OCI-LY1 (cell line): ENCODE data around the gene VMAC.

ENCODE experiments used
- H2AFZ ChIP-seq: fragments of 200-600 bp; sonication (generic), shearing (Covaris generic); 2 replicates; pipeline ENCODE4 v1.6.0; 2014; ENCODE audit warnings: antibody characterized with exemption, mild to moderate bottlenecking, low read length
- H3F3A ChIP-seq: fragments of 200-600 bp; sonication (generic), shearing (Covaris generic); 2 replicates; pipeline ENCODE4 v1.6.0; 2014; ENCODE audit warnings: mild to moderate bottlenecking, antibody characterized with exemption, low read length, moderate library complexity; ENCODE audit not compliant: insufficient read depth
- H3K27ac ChIP-seq: fragments of 200-600 bp; sonication (generic); 2 replicates; pipeline ENCODE4 v1.5.1; 2014; ENCODE audit warnings: low read length, mixed run types, mild to moderate bottlenecking, low read depth; ENCODE audit not compliant: poor library complexity, severe bottlenecking
- H3K27me3 ChIP-seq: fragments of 200-600 bp; sonication (generic); 2 replicates; pipeline ENCODE4 v1.6.0; 2014; ENCODE audit warnings: antibody characterized with exemption, mild to moderate bottlenecking, low read length, moderate library complexity; ENCODE audit not compliant: insufficient read depth
- H3K36me3 ChIP-seq: fragments of 200-600 bp; sonication (generic); 2 replicates; pipeline ENCODE4 v1.6.1; 2014; ENCODE audit warnings: mild to moderate bottlenecking, antibody characterized with exemption, low read length, moderate library complexity, mixed read lengths; ENCODE audit not compliant: insufficient read depth
- H3K4me1 ChIP-seq: fragments of 200-600 bp; sonication (generic); 2 replicates; pipeline ENCODE4 v1.5.1; 2014; ENCODE audit warnings: mild to moderate bottlenecking, low read length, moderate library complexity; ENCODE audit not compliant: insufficient read depth, severe bottlenecking
- H3K4me2 ChIP-seq: fragments of 200-600 bp; sonication (generic), shearing (Covaris generic); 2 replicates; pipeline ENCODE4 v1.6.1; 2014; ENCODE audit warnings: low read length
- H3K4me3 ChIP-seq: fragments of 200-600 bp; sonication (generic); 2 replicates; pipeline ENCODE4 v1.5.1; 2014; ENCODE audit warnings: low read length, low read depth, mild to moderate bottlenecking, mixed read lengths; ENCODE audit not compliant: poor library complexity, severe bottlenecking
- H3K79me2 ChIP-seq: fragments of 200-600 bp; shearing (Covaris generic); 2 replicates; pipeline ENCODE4 v1.6.1; 2016; ENCODE audit warnings: mixed run types, low read length, mixed read lengths; ENCODE audit not compliant: insufficient read depth
- H3K9ac ChIP-seq: fragments of 200-600 bp; sonication (generic), shearing (Covaris generic); 2 replicates; pipeline ENCODE4 v1.6.1; 2014; ENCODE audit warnings: mild to moderate bottlenecking, low read length, mixed read lengths
- H3K9me2 ChIP-seq: fragments of 200-600 bp; sonication (generic), shearing (Covaris generic); 2 replicates; pipeline ENCODE4 v1.6.1; 2014; ENCODE audit warnings: low read depth, mild to moderate bottlenecking, low read length, mixed read lengths
- H3K9me3 ChIP-seq: fragments of 200-600 bp; shearing (Covaris generic); 2 replicates; pipeline ENCODE4 v1.6.1; 2014; ENCODE audit warnings: low read length, mixed read lengths
- H4K20me1 ChIP-seq: fragments of 200-600 bp; sonication (generic), shearing (Covaris generic); 2 replicates; pipeline ENCODE4 v1.6.0; 2016; ENCODE audit warnings: mild to moderate bottlenecking, low read length; ENCODE audit not compliant: insufficient read depth
- CTCF ChIP-seq: fragments of 200-600 bp; sonication (generic), shearing (Covaris generic); IDR thresholded peaks from 2 replicates; pipeline ENCODE4 v1.5.1; 2017; ENCODE audit warnings: mild to moderate bottlenecking, antibody characterized with exemption, low read length, moderate library complexity, mixed read lengths
- EZH2 ChIP-seq: fragments of 200-600 bp; sonication (generic), shearing (Covaris generic); IDR thresholded peaks from 2 replicates; pipeline ENCODE4 v1.8.0; 2017; ENCODE audit warnings: borderline replicate concordance, mixed run types, mild to moderate bottlenecking, antibody characterized with exemption, low read length, moderate library complexity, mixed read lengths

Gene VMAC

DNA sequence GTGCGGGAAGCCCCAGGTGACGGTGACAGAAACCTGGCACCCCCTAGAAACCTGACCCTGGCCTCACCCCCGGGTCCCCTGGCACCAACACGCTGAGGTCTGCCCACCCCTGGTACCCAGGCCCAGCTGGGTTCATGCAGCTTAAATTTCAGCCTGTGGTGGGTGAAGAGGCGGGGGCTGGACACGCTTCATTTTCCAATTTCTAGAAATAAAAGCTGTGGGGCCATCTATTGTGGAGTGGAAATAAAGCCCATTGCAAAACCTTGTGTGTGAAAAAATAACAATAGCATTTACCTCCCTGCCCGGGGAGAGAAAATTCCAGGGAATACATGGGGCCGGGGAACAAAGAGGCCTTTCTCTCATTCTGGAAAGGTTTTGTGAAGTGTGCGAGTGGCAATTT is 26.8 kb upstream of the VMAC start:
- TF ChIP-seq CTCF (no peak), EZH2 (no peak)
- Histone ChIP-seq H3K9me2 (no peaks in the 10 kb centered on the region), H3K9ac (no peak overlapping the region)

DNA sequence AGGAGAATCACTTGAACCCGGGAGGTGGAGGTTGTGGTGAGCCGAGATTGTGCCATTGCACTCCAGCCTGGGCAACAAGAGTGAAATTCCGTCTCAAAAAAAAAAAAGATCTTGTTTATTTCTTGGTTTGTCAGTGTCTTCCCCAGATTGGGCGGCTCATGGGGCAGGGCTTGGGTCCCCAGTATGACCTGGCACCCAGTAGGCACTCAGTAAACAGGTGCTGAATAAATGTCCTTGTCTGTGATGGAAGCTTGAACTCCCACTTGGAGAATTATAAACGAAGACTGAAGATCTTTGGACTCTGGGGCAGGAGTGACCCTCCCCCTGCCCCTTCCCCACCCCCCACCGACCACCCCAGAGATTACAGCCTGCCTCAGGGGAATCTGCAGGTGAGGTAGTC is 24.5 kb upstream of the VMAC start:
- TF ChIP-seq EZH2 (no peak), CTCF (no peak)
- no peaks in the 10 kb centered on the region for H3K36me3 ChIP-seq
- H3K9me2 ChIP-seq = no peaks in the 10 kb centered on the region
- no peak overlapping the region for H2AFZ ChIP-seq
- no peaks in the 10 kb centered on the region for H3K79me2 ChIP-seq
- H3K27me3 ChIP-seq = 0 out of 2 replicates have a peak, but pooled peaks cover 6% of the 10 kb centered on the region
- H3K4me3 ChIP-seq = no peak overlapping the region
- no peak overlapping the region for H3K9ac ChIP-seq
- H4K20me1 ChIP-seq = no peaks in the 10 kb centered on the region
- H3K9me3 ChIP-seq = no peaks in the 10 kb centered on the region
- no peak overlapping the region for H3K27ac ChIP-seq
- H3F3A ChIP-seq = no peaks in the 10 kb centered on the region
- no peaks in the 10 kb centered on the region for H3K4me1 ChIP-seq
- H3K4me2 ChIP-seq = no peak overlapping the region

More for the DNA sequence above, 26.8 kb upstream of the VMAC start:
- no peaks in the 10 kb centered on the region for H3K9me3 ChIP-seq
- H3K4me1 ChIP-seq = no peaks in the 10 kb centered on the region
- no peak overlapping the region for H3K4me3 ChIP-seq
- no peak overlapping the region for H2AFZ ChIP-seq
- H3K4me2 ChIP-seq = no peak overlapping the region
- H3K27ac ChIP-seq = no peak overlapping the region
- H3F3A ChIP-seq = no peaks in the 10 kb centered on the region
- no peaks in the 10 kb centered on the region for H3K79me2 ChIP-seq
- no peaks in the 10 kb centered on the region for H3K36me3 ChIP-seq
- H3K27me3 ChIP-seq = 0 out of 2 replicates have a peak, but pooled peaks cover 6% of the 10 kb centered on the region
- no peaks in the 10 kb centered on the region for H4K20me1 ChIP-seq

GRCh38 chr19:5880604-5881078 is 24.0 kb upstream of the VMAC start:
- Histone ChIP-seq H3K4me1 (no peaks in the 10 kb centered on the region), H3K36me3 (no peaks in the 10 kb centered on the region), H3K4me2 (no peak overlapping the region)

More at GRCh38 chr19:5880604-5881078, 24.0 kb upstream of the VMAC start:
- no peak overlapping the region for H2AFZ ChIP-seq
- 0 out of 2 replicates have a peak, but pooled peaks cover 4% of the 10 kb centered on the region for H3K27me3 ChIP-seq
- no peaks in the 10 kb centered on the region for H4K20me1 ChIP-seq
- H3K27ac ChIP-seq = no peak overlapping the region
- no peak overlapping the region for H3K4me3 ChIP-seq
- H3K9ac ChIP-seq = no peak overlapping the region
- no peaks in the 10 kb centered on the region for H3K9me3 ChIP-seq
- H3K9me2 ChIP-seq = no peaks in the 10 kb centered on the region
- TF ChIP-seq CTCF (no peak), EZH2 (no peak)
- H3F3A ChIP-seq = no peaks in the 10 kb centered on the region
- no peaks in the 10 kb centered on the region for H3K79me2 ChIP-seq
